Measurements from ENCODE around the gene OR4D1.

Gene OR4D1

GRCh38 chr17:58156839-58157803 lies 8.9 kb downstream of the OR4D1 start:
- DNase-seq: no peak

- no peak for DNase-seq
These were observed 10.0 kb downstream of the OR4D1 start for GRCh38 chr17:58158181-58158580.

- no peak for DNase-seq
These were observed 13.4 kb downstream of the OR4D1 start for GRCh38 chr17:58161566-58161965.

- DNase-seq: no peak
These were observed 17.8 kb downstream of the OR4D1 start for GRCh38 chr17:58165981-58166380.

- DNase-seq: no peak
These were observed 18.5 kb downstream of the OR4D1 start, which contains the start of gene OR4D2 for GRCh38 chr17:58166682-58167081. Gene OR4D2, plus strand, starts transcription at chr17:58166982. Its CDS starts 2,674 bp downstream, at chr17:58169656.

- DNase-seq: no peak
These were observed 22.4 kb downstream of the OR4D1 start for GRCh38 chr17:58170622-58171021.

- DNase-seq: no peak
These were observed 24.3 kb downstream of the OR4D1 start for GRCh38 chr17:58172369-58173071.

- no peak for DNase-seq
These were observed 26.7 kb downstream of the OR4D1 start for GRCh38 chr17:58174871-58175270.

- DNase-seq: no peak
These were observed 28.0 kb downstream of the OR4D1 start for GRCh38 chr17:58176200-58176599.

GRCh38 chr17:58181796-58182195 lies 33.6 kb downstream of the OR4D1 start:
- no peak for DNase-seq

- no peak for DNase-seq
These were observed 35.3 kb downstream of the OR4D1 start for GRCh38 chr17:58183514-58183913.

GRCh38 chr17:58184308-58184985 lies 36.3 kb downstream of the OR4D1 start:
- DNase-seq: no peak

GRCh38 chr17:58184986-58185761 lies 37.0 kb downstream of the OR4D1 start:
- DNase-seq: no peak

GRCh38 chr17:58186591-58186990 lies 38.4 kb downstream of the OR4D1 start:
- DNase-seq: no peak

GRCh38 chr17:58187063-58187462 lies 38.9 kb downstream of the OR4D1 start:
- DNase-seq: no peak

GRCh38 chr17:58187675-58188074 lies 39.5 kb downstream of the OR4D1 start:
- no peak for DNase-seq

GRCh38 chr17:58189436-58190146 lies 41.4 kb downstream of the OR4D1 start:
- DNase-seq: no peak

- no peak for DNase-seq
These were observed 43.2 kb downstream of the OR4D1 start for GRCh38 chr17:58191241-58191896.

GRCh38 chr17:58192612-58193011 lies 44.4 kb downstream of the OR4D1 start, which contains the start of gene EPX:
Gene EPX, plus strand, starts transcription at chr17:58192726. Its CDS starts 121 bp downstream, at chr17:58192847.
- DNase-seq: no peak

GRCh38 chr17:58193641-58194255 lies 45.6 kb downstream of the OR4D1 start:
- no peak for DNase-seq
